NK-92 (cell line): ENCODE results near the gene WDR75.
A peak's percentile ranks its signal among the peaks of the same experiment; 100 is the strongest.
"Not testable (repeated sequence)": the region's sequence is repeated elsewhere in the genome, so short reads cannot be mapped to it uniquely, and the experiment has no call there.

Experiments
- DNase-seq: peaks from one replicate; lab custom pipeline; 2025; ENCODE audit not compliant: unreplicated experiment; lab: John Stamatoyannopoulos, UW

The WDR75 gene

DNA sequence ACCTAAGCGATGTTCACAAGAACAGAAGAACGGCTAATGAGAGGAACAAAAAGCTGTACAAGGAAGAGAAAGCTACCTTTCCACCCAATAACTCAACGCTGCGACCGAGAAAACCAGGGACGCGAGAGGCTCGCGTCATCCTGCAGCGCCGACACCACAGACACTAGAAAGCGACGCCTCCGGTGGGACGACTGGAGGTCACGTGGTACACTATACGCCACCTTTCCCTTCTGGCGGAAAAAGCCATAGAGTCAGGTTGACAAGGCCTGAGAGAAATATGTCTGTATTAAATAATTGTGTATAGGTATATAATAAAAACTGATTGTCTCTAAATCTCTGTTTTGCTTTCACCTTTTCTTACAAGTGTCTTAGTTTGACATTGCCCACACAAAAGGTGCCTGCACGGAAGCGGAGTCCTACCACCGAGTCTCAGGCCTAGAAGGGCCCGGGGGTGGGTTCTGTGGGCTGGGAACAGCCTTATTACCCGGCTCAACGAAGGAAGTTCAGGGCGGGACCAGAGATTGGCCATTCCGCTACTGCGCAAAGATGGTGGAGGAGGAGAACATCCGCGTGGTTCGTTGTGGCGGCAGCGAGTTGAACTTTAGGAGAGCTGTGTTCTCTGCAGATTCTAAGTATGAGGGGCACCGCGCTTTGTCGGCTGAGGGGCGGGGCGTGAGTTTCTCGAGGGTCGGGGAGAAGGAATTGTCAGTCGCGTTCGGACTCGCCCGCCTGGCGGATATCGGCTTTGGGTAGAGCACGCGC, at the start of gene WDR75:
Gene WDR75 (plus strand): TSS at position 528 of the 762 bp plus-strand sequence. CDS start 19 bp downstream, at position 547.
- DNase-seq: peak; percentile 63

DNA sequence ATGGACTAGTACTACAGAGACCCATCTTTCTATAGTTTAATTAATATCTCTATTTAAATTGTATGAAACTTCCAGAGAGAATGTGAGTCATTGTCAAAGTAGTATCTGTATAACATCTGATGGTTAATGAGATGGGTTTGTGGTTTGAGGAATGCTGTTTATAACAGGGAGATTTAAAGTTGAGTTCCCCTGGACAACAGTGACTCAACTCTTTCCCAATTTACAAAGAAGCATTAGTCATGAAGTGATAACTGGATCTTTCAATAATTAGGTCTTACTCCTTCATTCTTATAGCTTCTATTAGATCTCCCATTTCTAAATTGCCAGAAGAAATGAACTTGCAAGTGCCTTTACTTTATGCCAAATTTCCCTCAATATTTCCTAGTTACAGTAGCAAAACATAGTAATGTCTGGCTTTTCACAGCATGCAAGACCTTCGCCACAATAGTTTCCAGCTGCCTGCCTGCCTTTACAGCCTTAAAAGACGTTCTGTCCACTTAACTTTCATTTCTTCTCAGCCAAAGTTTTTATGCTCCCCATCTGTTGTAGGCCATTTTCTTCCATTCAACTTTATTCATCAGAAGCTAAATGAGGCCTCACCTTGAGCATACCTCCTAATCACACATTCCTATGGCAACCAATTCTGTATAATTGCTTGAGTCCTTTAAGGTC, 47.7 kb upstream of the WDR75 start:
- DNase-seq: no peak

DNA sequence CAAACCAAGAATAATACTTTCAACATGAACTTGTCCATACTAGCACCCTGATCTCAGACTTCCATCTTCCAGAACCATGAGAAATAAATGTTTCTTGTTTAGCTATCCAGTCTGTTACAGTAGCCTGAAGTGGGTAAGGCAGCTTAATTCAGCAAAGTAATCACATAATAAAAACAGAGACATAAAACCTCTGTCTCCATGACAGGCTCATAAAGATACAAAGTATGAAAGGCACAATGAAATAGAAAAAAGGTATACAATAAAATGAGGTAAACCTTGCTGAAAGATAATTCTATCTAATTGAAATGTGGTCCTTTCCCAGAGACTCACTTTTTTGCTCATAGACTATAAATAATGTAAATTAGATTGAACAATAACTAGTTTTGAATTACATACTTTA, 46.7 kb upstream of the WDR75 start:
- no peak for DNase-seq

DNA sequence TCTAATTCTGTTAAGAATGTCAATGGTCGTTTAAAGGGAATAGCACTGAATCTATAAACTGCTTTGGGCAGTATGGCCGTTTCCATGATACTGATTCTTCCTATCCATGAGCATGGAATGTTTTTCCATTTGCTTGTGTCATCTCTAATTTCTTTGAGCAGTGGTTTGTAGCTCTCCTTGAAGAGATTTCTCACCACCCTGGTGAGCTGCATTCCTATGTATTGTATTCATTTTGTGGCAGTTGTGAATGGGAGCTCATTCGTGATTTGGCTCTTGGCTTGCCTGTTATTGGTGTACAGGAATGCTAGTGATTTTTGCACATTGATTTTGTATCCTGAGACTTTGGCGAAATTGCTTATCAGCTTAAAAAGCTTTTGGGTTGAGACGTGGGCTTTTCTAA, 38.3 kb upstream of the WDR75 start:
- DNase-seq: no peak

DNA sequence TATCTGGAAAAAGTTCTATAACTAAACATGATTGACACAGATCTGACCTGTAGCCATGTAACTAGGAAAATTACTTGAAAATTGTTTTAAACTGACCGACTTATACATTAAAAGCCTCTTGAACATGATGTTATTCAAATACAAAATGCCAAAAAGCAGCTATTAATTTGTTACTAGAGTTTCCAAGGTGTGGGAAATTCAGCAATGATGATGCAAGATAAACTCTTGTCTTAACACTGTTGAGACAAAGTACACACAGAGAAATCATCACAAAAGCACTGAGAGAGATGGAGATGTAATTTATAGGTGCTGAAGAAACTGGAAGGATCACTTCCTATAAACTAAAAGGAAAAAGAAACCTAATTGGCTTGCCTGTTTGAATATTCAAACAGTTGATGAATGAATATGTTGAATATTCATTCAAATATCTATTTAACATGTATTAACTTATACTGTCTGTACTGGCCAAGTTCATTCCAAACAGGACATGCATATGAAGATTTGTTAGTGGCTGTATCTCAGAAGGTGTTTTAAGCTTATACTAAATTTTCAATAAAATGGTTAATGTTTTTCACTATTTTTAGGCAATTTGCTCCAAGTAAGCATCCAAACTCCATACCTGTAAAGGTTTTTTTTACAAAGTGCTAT, 34.6 kb upstream of the WDR75 start:
- DNase-seq: no peak

DNA sequence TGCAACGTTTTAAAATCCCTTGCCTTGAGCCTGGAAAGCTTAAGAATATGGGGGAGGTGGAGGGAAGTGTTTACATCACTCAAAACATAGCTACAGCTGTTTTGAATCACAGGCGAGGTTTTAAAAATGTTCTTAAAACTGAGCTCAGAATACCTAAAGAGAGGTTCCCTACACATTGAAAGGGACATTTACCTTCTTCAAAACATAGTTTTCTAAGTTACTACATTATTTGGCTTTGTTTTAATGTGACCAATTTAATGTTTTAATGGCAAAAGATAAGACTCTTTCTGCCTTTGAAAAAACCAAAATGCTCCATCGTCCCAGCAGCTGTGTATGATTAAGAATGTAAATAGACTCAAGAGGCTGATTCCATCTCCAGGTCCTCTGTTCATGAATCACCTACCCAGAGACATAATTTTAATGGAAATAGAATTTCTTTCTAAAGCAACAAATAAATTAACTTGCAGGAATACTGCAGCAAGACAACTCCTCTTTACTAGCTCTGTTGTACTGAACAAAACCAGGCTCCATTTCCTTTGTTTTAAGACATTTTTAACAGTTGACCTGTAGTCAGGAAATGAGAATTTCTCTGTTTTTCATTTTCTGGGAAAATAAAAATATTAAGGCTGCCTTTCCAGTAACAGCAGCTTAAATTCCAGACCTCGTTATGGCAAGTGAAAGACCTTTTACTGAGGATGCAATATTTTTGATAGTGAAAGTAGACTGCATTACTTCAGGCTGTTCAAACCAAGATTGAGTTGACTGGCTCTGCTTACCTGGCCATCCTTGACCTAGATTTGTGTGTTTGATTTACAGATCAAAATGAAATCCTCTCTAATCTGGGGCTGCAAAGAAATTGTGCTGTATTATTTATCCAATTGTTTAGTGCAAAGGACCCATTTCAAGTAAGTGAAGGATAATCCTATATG, 33.7 kb upstream of the WDR75 start:
- DNase-seq: no peak

DNA sequence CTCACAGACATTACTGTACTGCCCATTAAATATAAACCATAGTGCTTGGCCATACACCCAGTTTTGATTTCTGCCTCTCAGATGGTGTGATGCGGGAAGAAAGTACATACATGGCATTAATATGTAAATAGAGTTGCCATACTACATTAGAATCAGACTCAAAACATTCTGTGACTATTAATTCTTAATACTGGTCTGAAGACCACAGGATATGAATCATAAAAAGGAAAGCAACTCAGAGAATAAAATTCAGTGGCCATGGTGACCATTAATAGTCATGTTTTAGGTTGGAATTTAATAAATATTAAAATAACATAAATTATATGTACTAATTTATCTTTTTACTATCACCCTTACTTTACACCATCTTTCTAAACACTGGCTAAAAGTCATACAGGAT, 33.0 kb upstream of the WDR75 start:
- DNase-seq: no peak

DNA sequence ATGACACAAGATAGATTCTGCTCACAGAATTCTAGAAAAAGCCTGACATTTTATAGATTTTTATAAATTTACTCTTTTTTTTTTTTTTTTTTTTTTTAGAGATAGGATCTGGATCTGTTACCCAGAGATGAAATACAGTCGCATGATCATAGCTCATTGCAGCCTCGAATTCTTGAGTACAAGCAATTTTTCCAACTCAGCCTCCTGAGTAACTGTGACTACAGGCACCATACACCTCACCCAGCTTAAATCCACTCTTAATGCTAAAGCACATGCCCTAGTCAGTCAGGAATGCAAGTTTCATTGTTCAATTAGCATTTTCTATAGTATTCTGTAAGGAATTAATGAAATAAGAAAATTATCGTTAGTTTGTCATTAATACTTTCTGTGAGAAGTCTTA, 32.1 kb upstream of the WDR75 start:
- no peak for DNase-seq

DNA sequence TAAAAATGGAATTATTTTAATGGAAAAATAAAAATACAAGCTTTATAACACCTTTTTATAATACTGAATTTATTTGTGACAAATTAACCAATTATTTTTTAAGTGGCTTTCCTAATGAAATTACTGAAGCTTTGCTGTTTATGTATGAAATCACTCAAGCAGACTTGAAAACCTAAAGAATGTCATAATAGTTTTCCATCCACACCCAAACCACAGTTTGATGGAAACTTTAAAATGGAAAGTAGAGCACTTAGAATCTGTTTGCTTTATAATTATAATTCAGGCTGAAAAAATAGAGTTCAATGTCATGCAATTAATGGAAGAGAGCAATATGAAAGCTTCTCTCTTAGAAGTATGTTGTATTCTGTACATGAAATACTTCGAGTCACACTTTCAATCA, 31.6 kb upstream of the WDR75 start:
- DNase-seq: no peak

DNA sequence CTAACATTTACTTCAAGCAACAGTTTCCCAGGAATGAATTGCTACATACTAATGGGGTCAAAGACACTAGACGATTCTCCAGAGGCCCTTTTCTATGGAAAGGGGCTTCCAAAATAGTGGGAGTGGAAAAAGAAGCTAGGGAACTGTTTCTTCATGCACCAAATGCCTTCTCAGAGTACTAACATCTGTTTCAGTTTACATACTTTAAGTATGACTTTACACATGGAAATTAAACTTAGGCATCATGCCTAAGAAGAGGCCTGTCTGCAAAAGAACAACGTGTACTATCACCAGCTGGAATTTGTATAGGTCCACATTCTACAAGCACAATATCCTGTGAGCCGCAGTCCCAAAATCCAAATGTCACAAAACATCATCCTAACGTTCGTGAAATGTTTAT, 29.4 kb upstream of the WDR75 start:
- no peak for DNase-seq

DNA sequence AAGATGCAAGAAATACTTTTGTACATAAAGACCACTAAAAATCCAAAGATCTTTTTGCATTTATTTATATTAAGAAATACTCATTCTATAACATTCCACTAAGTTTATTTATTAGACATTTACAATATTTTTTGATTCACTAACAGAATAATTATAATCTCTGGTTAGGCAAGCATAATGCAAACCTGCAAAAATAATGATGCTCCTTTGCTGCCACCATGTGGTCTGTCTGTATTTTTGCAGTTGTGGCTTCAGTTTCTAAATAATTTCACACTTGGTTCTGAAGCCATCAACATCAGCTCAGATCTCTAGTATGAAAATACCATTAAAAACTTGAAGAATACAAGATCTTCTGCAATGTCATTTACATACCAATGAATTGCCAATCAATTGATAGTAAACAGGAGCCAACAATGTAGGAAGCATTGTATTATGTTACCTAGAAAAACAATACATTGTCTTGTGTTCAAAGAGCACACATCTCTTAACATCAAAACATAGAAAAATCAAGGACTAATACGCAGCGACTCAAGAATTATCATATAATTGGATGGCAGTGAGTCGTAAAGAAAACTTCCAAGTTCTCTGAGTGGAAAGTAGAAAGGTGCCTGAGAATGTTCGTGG, 28.8 kb upstream of the WDR75 start:
- no peak for DNase-seq

DNA sequence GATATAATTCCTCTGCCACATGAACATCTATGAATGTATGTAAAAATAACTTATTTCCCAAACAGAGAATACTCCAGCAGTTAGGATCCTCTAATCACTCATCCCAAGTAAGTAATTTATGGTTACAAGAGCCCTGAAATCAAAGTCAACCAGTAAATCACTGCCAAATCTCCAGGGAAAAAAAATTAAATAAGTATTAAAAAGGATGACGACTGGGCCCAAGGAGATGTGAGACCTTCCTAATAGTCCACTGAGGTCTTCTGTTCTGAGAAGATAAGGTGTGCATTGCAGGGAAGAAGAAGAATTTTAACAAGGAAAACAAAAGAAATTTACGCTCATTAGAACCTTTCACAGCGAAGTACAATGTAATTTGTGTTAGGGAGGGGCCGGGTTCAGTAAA, 28.0 kb upstream of the WDR75 start:
- no peak for DNase-seq

DNA sequence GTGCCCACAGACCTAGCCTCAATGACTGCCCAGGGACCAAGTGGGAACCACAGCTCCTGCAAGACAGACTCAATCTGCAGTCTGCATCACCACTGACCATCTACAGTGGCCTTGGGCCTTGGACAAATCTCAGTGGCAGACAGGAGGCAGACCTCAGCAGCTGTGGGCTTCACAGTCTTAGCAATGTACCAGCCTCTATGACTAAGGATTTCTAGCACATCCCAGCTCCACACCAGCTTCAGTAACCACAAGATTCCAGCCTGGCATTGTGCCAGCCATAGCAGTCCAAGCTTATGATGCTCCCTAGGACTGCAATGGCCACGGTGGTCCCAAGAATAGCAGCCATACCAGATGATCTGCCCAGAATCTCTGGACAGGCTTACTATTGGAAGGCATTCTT, 19.6 kb upstream of the WDR75 start:
- DNase-seq: no peak

DNA sequence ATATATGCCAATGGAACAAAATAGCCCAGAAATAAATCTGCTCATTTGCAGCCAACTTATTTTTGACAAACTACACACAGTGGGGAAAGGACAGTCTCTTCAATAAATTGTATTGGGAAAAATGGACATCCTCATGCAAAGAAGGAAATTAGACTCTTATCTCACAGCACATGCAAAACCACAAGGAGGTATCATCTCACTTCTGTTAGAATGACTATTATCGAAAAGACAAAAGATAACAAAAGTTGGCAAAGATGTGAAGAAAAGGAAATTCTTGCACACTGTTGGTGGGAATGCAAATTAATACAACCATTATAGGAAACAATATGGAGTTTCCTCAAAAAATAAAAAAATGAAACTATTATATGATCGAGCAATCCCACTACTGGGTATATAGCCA, 16.3 kb upstream of the WDR75 start:
- DNase-seq: no peak

DNA sequence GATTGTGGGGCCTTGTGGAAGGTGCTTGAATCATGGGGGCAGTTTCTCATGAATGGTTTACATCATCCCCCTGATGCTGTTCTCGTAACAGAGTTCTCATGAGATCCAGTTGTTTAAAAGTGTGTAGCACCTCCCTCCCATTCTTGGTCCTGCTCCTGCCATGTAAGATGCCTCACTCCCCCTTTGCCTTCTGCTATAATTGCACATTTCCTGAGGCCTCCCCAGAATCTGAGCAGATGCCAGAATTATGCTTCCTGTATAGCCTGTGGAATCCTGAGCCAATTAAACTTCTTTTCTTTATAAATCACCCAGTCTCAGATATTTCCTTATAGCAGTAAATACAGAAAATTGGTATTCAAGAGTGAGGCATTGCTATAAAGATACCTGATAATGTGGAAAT, 15.6 kb upstream of the WDR75 start:
- no peak for DNase-seq

DNA sequence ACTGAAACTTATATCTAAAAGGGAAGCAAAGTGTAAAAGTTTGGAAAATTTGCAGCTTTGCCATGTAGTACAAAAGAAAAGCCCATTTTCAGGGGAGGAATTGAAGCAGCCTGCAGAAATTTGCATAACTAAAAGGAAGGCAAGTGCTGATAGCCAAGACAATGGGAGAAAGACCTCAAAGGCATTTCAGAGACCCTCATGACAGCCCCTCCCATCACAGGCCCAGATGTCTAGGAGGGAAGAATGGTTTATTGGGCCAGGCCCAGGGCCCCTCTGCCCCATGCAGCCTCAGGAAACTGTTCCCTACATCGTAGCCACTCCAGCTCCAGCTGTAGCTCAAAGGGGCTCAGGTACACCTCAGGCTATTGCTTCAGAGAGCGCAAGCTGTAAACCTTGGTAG, 14.4 kb upstream of the WDR75 start:
- DNase-seq: no peak

DNA sequence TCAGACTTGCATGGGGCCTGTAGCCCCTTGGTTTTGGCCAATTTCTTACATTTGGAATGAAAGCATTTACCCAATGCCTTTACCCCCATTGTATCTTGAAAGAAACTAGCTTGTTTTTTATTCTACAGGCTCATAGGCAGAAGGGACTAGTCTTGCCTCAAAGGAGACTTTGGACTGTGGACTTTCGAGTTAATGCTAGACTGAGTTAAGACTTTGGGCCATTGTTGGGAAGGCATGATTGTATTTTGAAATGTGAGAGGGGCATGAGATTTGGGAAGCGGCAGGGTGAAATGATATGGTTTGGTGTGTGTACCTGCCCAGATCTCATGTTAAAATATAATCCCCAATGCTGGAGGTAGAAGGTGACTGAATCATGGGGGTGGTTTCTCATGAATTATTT, 13.4 kb upstream of the WDR75 start:
- no peak for DNase-seq

DNA sequence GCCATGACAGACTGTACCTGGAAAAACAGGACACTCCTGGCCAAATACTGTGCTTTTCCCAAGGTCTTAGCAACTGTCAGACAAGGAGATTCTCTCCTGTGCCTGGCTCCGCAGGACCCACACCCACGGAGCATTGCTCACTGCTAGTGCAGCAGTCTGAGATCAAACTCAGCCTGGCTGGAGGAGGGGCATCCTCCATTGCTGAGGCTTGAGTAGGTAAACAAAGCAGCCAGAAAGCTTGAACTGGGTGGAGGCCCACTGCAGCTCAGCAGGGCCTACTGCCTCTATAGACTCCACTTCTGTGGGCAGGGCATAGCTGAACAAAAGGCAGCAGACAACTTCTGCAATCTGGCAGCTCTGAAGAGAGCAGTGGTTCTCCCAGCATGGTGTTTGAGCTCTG, 10.8 kb upstream of the WDR75 start:
- not testable (repeated sequence) for DNase-seq

DNA sequence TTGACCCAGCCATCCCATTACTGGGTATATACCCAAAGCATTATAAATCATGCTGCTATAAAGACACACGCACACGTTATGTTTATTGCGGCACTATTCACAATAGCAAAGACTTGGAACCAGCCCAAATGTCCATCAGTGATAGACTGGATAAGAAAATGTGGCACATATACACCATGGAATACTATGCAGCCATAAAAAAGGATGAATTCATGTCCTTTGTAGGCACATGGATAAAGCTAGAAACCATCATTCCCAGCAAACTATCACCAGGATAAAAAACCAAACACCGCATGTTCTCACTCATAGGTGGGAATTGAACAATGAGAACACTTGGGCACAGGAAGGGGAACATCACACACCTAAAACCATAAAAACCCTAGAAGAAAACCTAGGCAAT, 5.5 kb upstream of the WDR75 start:
- not testable (repeated sequence) for DNase-seq

DNA sequence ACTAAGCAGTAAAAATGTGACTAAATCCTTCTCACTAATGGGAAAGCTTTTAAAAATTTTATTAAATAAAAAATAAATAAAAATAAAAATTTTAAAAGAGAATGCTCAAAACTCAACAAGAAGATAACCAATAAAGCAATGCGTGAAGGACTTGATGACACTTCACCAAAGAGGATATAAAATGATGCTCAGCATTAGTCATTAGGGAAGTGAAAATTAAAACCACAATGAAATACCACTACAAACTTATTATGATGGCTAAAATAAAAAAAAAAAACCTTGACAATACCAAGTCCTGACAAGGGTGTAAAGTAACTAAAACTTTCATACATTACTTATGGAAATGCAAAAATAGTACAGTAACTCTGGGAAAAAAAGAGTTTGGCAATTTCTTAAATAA, 3.3 kb upstream of the WDR75 start:
- no peak for DNase-seq

DNA sequence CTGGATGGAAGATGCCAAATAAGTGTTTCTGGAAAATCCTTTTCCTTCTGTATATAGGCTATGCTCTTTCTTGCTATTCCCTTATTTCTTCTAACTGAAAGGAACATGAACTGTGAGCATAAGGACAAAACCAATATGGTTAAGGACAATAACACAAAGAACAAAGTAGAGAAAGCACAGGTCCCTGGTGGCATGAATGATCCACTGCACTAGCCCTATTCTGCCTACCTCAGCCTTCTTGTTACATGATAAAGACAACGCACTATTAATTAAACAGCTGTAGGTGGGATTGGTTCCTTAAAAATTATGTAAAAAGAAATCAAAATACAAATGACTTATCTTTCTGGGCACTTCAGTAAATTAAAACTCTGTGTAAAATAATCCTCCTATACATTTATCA, 1.9 kb upstream of the WDR75 start:
- DNase-seq: no peak
